ENCODE measurements around the gene PIK3C3.
"Not testable (repeated sequence)": the region's sequence is repeated elsewhere in the genome, so short reads cannot be mapped to it uniquely, and the experiment has no call there.

PIK3C3 gene

DNA sequence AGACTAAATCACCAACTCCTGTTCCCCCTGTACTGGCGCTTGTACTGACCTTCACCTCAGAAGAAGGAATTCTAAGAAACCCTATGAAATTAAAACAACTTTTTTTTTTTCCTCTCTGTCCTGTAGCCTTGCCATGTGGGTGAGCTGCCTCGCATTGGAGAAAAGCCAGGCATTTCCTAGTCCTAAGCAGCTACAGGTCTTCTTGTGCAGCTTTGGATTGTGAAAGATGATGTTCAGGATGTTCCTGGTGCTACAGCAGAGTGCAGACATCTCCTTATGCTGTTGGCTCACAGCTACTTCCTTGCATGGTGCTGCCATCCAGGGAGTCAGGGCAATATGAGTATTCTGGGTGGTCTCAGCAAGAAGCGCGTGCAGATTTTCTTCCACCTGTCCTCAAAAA, 11.9 kb downstream of the PIK3C3 start:
- no peak for DNase-seq

- no peak for DNase-seq
These were observed 12.6 kb downstream of the PIK3C3 start for GRCh38 chr18:41967680-41968079.

- no peak for DNase-seq
These were observed 14.8 kb downstream of the PIK3C3 start for GRCh38 chr18:41969881-41970280.

- no peak for DNase-seq
These were observed 17.3 kb downstream of the PIK3C3 start for GRCh38 chr18:41972067-41972925.

DNA sequence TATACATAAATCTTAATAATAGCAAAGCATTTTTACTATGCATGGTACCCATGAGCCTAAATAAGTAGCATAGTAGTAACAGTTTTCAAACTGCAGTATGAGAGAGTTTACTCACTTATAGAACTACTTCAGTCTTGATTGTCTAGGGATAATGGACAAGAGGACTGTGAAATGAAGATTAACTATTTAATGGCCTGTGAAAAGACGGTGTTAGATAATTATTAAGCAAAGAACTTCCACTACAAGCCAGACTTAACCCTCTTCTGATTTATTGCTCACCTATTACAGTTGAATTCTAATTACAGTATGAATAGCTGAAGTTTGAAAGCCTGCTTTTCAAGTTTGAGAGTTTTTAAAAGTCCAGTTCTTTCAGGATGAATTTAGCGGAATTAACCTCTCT, 18.9 kb downstream of the PIK3C3 start:
- no peak for DNase-seq

GRCh38 chr18:41974796-41975201, 19.8 kb downstream of the PIK3C3 start:
- no peak for DNase-seq

DNA sequence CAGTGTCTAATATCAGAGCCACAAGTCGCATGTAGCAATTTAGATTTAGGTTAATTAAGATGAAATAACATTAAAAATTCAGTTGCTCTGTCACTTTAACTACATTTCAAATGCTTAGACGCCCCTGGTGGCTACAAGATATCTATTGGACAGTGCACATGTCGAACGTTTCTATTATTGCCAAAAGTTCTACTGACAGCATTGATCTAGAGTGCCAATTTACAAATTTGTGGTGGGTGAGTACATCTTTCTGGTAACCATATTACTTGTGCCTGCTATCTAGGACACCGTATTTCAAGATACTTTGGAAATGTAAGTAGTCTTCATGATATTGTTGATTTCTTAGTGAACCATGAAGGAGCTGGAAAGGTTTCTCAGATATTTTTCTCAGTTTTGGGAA, 20.2 kb downstream of the PIK3C3 start:
- DNase-seq: no peak

GRCh38 chr18:41977233-41977632, 22.2 kb downstream of the PIK3C3 start:
- no peak for DNase-seq

GRCh38 chr18:41982942-41983660, 28.1 kb downstream of the PIK3C3 start:
- DNase-seq: no peak

DNA sequence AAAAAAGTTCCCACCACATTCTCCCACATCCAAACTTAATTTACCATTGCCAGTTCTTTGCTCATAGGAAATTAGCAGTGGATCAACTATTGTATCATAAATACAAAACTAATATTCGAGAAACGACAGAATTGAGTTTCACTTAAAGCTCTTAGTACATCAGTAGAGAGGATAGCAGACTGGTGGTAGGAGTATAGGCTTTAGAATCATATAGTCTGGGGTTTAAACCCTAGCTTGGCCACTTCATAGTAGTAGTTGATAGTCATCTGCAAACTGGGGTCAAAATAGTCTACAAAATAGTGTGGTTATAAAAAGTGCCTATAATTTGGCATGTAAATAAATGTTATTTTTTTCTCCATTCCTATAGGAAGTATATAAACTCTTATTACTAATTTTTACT, 30.9 kb downstream of the PIK3C3 start:
- no peak for DNase-seq

GRCh38 chr18:41989508-41989907, 34.5 kb downstream of the PIK3C3 start:
- no peak for DNase-seq

DNA sequence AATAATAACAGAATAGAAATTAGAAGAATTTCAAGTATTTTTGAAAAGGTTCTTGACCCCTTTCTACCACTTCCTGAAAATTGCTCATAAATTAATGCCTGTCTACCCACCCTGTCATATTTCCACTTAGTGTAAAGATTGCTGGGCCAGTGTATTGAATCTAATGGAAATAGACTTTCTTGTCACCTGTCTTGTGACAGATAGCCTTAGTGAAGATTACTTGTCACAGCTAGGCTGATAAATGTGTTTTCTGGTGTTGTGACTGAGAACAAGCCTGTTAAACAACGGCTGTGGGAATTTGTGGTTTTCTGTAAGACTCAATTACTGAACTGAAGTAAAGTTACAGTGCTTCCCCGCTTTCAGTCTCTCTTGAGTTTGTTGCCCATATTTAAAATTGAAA, 37.0 kb downstream of the PIK3C3 start:
- DNase-seq: no peak

- no peak for DNase-seq
These were observed 37.7 kb downstream of the PIK3C3 start for GRCh38 chr18:41992703-41993102.

DNA sequence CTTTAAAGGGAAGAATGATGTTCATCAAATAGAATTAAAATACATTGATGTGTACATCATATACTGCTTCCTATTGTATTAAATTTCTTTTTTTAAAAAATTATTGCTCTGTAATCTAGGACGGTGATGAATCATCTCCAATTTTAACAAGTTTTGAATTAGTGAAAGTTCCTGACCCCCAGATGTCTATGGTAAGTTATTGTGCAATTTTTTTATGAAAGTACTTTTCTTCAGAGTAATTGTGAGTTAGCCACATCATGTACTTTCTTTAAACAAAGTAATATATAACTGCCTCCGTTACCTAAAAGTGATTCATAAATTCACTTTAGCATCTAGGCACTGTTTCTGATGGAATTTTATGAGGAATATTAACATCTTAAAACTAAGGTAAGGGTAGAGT, 38.1 kb downstream of the PIK3C3 start:
- no peak for DNase-seq

- no peak for DNase-seq
These were observed 41.0 kb downstream of the PIK3C3 start for GRCh38 chr18:41996020-41996419.

GRCh38 chr18:41999751-42000150, 44.7 kb downstream of the PIK3C3 start:
- DNase-seq: no peak

- no peak for DNase-seq
These were observed 46.8 kb downstream of the PIK3C3 start for GRCh38 chr18:42001801-42002200.

GRCh38 chr18:42004653-42005052, 49.6 kb downstream of the PIK3C3 start:
- no peak for DNase-seq

DNA sequence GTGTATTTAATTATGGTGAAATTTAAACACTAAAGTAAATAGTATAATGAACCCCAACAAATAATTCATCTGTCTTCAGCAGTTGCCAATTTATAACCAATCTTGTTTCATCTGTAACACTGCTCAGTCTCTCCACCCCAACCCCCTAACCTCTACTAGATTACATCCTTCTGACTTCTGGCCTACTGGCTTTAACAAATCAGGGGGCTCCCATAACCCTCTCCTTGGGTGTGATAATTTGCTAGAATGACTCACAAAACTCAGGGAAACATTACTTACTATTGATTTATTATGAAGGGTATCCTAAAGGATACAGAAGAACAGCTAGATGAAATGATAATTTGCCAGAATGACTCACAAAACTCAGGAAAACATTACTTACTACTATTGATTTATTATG, 50.7 kb downstream of the PIK3C3 start:
- no peak for DNase-seq

DNA sequence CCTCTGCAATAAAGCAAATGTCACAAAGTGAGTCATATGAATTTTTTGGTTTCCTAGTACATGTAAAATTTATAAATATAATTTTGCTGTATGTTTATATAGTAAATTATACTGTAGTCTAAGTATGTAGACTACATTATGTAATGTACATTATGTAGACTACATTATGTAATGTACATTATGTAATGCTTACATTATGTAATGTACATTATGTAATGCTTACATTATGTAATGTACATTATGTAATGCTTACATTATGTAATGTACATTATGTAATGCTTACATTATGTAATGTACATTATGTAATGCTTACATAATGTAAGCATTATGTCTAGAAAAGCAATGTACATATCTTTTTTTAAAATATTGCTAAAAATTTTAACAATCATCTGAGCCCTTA, 54.4 kb downstream of the PIK3C3 start:
- DNase-seq: not testable (repeated sequence)

DNA sequence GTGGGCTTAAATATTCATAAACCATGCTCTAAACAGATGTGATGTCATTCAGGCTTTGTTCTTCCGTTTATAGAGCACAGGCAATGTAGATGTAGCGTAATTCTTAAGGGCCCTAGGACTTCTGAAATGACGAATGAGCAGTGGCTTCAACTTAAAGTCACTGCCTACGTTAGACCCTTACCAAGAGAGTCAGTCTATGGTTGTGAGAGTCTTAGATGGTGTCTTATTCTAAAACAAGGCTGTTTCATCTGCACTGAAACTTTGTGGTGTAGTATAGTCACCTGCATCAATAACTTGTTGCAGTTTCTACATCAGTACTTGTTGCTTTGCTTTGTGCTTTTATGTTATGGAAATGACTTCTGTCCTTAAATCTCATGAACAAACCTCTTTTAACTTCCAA, 56.0 kb downstream of the PIK3C3 start:
- DNase-seq: no peak

DNA sequence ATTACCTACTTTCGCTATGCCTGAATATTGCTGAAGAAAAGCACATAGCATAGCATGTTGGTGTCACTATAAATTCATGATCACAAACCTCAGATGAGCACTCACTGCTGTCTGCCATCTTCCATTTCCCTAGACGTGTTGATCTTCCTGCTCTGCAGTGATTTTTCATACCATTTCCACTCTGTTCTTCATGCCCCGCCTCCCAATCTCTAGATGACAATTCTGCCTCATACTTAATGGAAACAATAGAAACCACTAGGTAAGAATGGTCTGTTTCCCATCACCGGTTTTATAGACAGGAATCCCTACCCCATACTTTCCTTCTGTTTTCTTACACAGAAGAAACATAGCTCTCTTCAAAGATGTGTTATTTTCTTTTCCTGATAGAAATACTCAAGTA, 63.8 kb downstream of the PIK3C3 start:
- no peak for DNase-seq

DNA sequence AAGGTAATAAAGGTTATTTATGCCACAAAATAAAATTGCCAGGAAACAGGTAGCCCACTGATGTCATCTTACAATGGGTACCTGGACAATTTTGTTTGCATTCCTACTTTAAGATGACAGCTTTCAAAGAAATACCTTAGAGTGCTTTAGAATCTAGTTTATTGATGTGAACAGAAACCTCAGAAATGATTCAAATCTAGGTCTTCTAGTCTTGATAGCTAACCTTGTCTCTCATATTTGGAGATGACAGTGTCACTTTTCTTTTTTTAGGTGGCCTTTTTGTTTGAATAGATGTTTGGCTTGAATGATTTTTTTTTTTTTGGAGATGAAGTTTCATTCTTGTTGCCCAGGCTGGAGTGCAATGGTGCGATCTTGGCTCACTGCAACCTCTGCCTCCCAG, 69.1 kb downstream of the PIK3C3 start:
- DNase-seq: no peak

GRCh38 chr18:42025491-42025890, 70.5 kb downstream of the PIK3C3 start:
- DNase-seq: no peak
